SU-DHL-6 (cell line): ENCODE data around the gene RAD9A.

ENCODE experiments used
- H2AFZ ChIP-seq: fragments of 200-600 bp; sonication (generic); 2 replicates; pipeline ENCODE4 v1.6.1; 2014; ENCODE audit warnings: low read depth, mild to moderate bottlenecking, moderate library complexity, mixed read lengths, antibody characterized with exemption, low read length; ENCODE audit not compliant: severe bottlenecking
- H3F3A ChIP-seq: fragments of 200-600 bp; shearing (Covaris generic); 2 replicates; pipeline ENCODE4 v1.6.0; 2016; ENCODE audit warnings: antibody characterized with exemption, mild to moderate bottlenecking; ENCODE audit not compliant: insufficient read depth
- H3K27ac ChIP-seq: fragments of 200-600 bp; sonication (generic); 2 replicates; pipeline ENCODE4 v1.5.1; 2016; ENCODE audit warnings: low read depth, mild to moderate bottlenecking, low read length, moderate library complexity, mixed read lengths
- H3K27me3 ChIP-seq: fragments of 200-600 bp; sonication (generic), shearing (Covaris generic); 2 replicates; pipeline ENCODE4 v1.6.0; 2014; ENCODE audit warnings: mild to moderate bottlenecking, low read length
- H3K36me3 ChIP-seq: fragments of 200-600 bp; sonication (generic); 2 replicates; pipeline ENCODE4 v1.6.1; 2014; ENCODE audit warnings: mild to moderate bottlenecking, low read length, mixed read lengths
- H3K4me2 ChIP-seq: fragments of 300-600, 200-600 bp; shearing (Covaris generic), sonication (generic); 2 replicates; pipeline ENCODE4 v1.6.0; 2014; ENCODE audit warnings: low read length, low read depth, mild to moderate bottlenecking; ENCODE audit not compliant: poor library complexity, severe bottlenecking
- H3K4me3 ChIP-seq: fragments of 200-600 bp; sonication (generic); 2 replicates; pipeline ENCODE4 v1.5.1; 2014; ENCODE audit warnings: antibody characterized with exemption, low read length, mild to moderate bottlenecking, mixed read lengths; ENCODE audit not compliant: insufficient read depth, poor library complexity, severe bottlenecking
- H3K79me2 ChIP-seq: fragments of 200-600 bp; sonication (generic); 2 replicates; pipeline ENCODE4 v1.6.1; 2014; ENCODE audit warnings: mild to moderate bottlenecking, low read length, moderate library complexity; ENCODE audit not compliant: insufficient read depth
- H3K9ac ChIP-seq: fragments of 200-600 bp; sonication (generic); 2 replicates; pipeline ENCODE4 v1.7.0; 2014; ENCODE audit warnings: mild to moderate bottlenecking, low read length
- H3K9me2 ChIP-seq: fragments of 200-600 bp; sonication (generic); replicated peaks from 2 replicates; pipeline ENCODE4 v1.6.1; 2014; ENCODE audit warnings: low read length; ENCODE audit not compliant: insufficient read depth
- H3K9me3 ChIP-seq: fragments of 200-600 bp; sonication (generic); 2 replicates; pipeline ENCODE4 v1.6.1; 2014; ENCODE audit warnings: low read length, mixed read lengths; ENCODE audit not compliant: insufficient read depth
- H4K20me1 ChIP-seq: fragments of 200-600 bp; sonication (generic); 2 replicates; pipeline ENCODE4 v1.6.1; 2014; ENCODE audit warnings: low read depth, mild to moderate bottlenecking, antibody characterized with exemption, low read length, moderate library complexity, mixed read lengths
- EZH2phosphoT487 ChIP-seq: fragments of 200-600 bp; sonication (generic), shearing (Covaris generic); conservative IDR thresholded peaks from 2 replicates; pipeline ENCODE4 v1.6.1; 2018; ENCODE audit warnings: mild to moderate bottlenecking, antibody characterized with exemption, low read length, moderate library complexity, mixed read lengths
- TF ChIP-seq, protein P1 (sequence below): fragments of 200-600 bp; sonication (generic); IDR thresholded peaks from one replicate; pipeline ENCODE4 v1.5.1; 2017; ENCODE audit warnings: antibody characterized with exemption, mild to moderate bottlenecking, low read length, moderate library complexity; ENCODE audit not compliant: insufficient read depth, poor library complexity, severe bottlenecking

RAD9A gene

DNA sequence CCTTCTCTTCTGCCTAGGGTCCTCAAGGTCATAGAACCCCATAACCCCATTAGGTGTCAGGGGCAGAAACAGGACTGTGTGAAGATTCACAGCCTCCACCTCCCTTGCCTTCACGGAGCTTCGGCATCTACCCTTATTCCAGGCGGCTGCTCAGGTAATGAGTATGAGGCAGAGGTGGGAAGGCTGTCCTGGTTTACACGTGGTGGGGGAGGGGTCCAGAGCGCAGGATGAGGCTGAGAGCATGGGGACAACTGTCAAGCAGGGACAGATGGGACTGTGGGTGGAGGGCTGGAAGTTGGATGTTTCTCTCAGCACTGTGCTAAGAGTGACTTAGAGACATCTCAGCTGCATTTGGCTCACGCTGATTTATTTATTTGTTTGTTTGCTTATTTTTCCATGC is 4.3 kb upstream of the RAD9A start:
- no peaks in the 10 kb centered on the region for H3F3A ChIP-seq
- no peaks in the 10 kb centered on the region for H4K20me1 ChIP-seq
- H3K36me3 ChIP-seq = no peaks in the 10 kb centered on the region
- H3K4me2 ChIP-seq = no peak overlapping the region
- H2AFZ ChIP-seq = no peak overlapping the region
- peaks cover 7% of the 10 kb centered on the region for H3K79me2 ChIP-seq
- H3K27ac ChIP-seq = no peak overlapping the region
- no peak overlapping the region for H3K9ac ChIP-seq
- H3K9me3 ChIP-seq = no peaks in the 10 kb centered on the region
- H3K4me3 ChIP-seq = no peak overlapping the region
- TF ChIP-seq, protein P1, sequence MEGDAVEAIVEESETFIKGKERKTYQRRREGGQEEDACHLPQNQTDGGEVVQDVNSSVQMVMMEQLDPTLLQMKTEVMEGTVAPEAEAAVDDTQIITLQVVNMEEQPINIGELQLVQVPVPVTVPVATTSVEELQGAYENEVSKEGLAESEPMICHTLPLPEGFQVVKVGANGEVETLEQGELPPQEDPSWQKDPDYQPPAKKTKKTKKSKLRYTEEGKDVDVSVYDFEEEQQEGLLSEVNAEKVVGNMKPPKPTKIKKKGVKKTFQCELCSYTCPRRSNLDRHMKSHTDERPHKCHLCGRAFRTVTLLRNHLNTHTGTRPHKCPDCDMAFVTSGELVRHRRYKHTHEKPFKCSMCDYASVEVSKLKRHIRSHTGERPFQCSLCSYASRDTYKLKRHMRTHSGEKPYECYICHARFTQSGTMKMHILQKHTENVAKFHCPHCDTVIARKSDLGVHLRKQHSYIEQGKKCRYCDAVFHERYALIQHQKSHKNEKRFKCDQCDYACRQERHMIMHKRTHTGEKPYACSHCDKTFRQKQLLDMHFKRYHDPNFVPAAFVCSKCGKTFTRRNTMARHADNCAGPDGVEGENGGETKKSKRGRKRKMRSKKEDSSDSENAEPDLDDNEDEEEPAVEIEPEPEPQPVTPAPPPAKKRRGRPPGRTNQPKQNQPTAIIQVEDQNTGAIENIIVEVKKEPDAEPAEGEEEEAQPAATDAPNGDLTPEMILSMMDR = no peak
- no peak for TF ChIP-seq EZH2phosphoT487
- H3K27me3 ChIP-seq = no peaks in the 10 kb centered on the region
- no peaks in the 10 kb centered on the region for H3K9me2 ChIP-seq

DNA sequence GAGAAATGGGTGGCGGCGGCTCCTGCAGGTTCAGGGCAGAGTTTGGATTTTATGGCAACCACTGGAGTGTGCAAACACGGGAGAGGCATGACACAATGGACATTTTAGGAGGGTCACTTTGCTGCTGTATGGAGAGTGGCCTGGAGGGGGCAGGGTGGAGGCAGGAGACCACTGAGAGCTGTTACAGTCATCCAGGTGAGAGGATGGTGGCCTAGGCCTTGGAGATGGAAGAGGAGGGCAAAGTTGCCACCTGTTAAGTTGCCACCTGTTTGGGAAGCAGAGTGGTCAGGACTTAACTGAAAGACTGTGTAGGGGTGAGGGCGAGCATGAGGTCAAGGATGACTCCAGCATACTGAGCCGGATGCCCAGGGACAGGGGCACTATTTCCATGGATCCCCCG is 2.3 kb upstream of the RAD9A start:
- Histone ChIP-seq H3F3A (no peaks in the 10 kb centered on the region), H3K4me3 (no peak overlapping the region), H3K79me2 (peaks cover 10% of the 10 kb centered on the region), H2AFZ (no peak overlapping the region), H3K27me3 (no peaks in the 10 kb centered on the region), H4K20me1 (no peaks in the 10 kb centered on the region), H3K9me3 (no peaks in the 10 kb centered on the region), H3K36me3 (no peaks in the 10 kb centered on the region), H3K9me2 (no peaks in the 10 kb centered on the region), H3K9ac (no peak overlapping the region), H3K27ac (no peak overlapping the region), H3K4me2 (no peak overlapping the region)
- TF ChIP-seq, protein P1 = peak; percentile 48
- TF ChIP-seq EZH2phosphoT487 = no peak

DNA sequence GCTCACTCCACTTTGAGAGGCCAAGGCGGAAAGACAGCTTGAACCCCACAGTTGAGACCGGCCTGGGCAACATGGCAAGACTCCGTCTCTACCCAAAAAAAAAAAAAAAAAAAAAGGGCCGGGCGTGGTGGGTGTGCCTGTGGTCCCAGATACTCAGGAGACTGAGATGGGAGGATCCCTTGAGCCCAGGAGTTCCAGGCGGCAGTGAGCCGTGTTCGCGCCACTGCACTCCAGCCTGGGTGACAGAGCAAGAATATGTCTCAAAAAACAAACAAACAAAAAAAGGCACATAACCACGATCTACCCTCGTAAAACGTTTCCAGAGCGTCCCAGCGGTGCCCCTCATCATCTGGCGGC is 861 bp upstream of the RAD9A start:
- Histone ChIP-seq H3K9me2 (no peaks in the 10 kb centered on the region), H3K36me3 (no peaks in the 10 kb centered on the region), H3F3A (no peaks in the 10 kb centered on the region), H2AFZ (no peak overlapping the region), H3K27me3 (no peaks in the 10 kb centered on the region), H3K9me3 (no peaks in the 10 kb centered on the region), H3K27ac (peak overlapping the region; percentile 23; the same call in 1 of the 2 replicates), H3K4me3 (peak overlapping the region; percentile 81), H4K20me1 (no peaks in the 10 kb centered on the region), H3K4me2 (peak overlapping the region; percentile 83), H3K9ac (peak overlapping the region; percentile 87), H3K79me2 (peaks cover 10% of the 10 kb centered on the region)
- TF ChIP-seq, protein P1 = no peak
- TF ChIP-seq EZH2phosphoT487 = no peak
